ENCODE data around the gene MED10. TPM values are rescaled to one million over a fixed set of nuclear protein-coding genes. Genes with fewer than 3 reads are reported as not detected.

MED10 gene
- total RNA-seq, 2 donors from 2014 or later = 22.1 to 28.6 TPM

DNA sequence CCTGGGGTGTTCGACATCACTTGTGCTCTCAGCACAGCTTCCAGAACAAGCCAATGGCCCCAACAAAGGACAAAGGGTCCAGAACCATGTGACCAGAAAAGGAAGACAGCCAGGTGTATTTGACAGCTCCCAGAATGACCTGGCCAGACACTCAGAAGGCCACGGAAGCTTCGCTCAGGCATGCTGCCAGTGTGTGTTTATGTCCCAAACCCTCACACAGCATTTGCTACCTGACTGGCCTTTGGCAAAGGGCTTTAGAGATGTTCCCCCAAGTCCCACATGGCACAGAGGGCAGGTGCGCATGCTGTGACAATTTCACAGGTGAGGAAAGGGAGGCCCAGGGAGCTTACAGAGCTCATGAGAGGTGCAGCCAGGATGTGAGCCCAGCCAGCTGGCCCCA lies 39.5 kb downstream of the MED10 start:
- 90 to 100% methylated on average over 2 to 4 of the region's 4 CpGs for WGBS, 2 experiments (ENCODE audit: insufficient coverage in 1 of 2, insufficient read length in 1 of 2)
- H3K36me3 Mint-ChIP-seq (ENCODE audit: low read depth) = no peaks in the 10 kb centered on the region
- Histone ChIP-seq H3K27me3 (ENCODE audit: control insufficient read depth, insufficient read depth, low read length, poor library complexity, severe bottlenecking) (no peaks in the 10 kb centered on the region), H3K4me3 (ENCODE audit: low read length) (no peak overlapping the region), H3K36me3 (ENCODE audit: control insufficient read depth, insufficient read depth, low read length) (no peaks in the 10 kb centered on the region), H3K27ac (ENCODE audit: low read depth, low read length) (no peak overlapping the region), H3K9me3 (ENCODE audit: control insufficient read depth, low read length) (no peaks in the 10 kb centered on the region), H3K9ac (ENCODE audit: extremely low read depth, low read length, poor library complexity, severe bottlenecking) (no peak overlapping the region), H3K4me1 (ENCODE audit: control insufficient read depth, insufficient read depth, low read length) (no peaks in the 10 kb centered on the region)
- DNase-seq = no peak
- no peaks in the 10 kb centered on the region for H3K4me1 Mint-ChIP-seq
- TF ChIP-seq, protein P1, sequence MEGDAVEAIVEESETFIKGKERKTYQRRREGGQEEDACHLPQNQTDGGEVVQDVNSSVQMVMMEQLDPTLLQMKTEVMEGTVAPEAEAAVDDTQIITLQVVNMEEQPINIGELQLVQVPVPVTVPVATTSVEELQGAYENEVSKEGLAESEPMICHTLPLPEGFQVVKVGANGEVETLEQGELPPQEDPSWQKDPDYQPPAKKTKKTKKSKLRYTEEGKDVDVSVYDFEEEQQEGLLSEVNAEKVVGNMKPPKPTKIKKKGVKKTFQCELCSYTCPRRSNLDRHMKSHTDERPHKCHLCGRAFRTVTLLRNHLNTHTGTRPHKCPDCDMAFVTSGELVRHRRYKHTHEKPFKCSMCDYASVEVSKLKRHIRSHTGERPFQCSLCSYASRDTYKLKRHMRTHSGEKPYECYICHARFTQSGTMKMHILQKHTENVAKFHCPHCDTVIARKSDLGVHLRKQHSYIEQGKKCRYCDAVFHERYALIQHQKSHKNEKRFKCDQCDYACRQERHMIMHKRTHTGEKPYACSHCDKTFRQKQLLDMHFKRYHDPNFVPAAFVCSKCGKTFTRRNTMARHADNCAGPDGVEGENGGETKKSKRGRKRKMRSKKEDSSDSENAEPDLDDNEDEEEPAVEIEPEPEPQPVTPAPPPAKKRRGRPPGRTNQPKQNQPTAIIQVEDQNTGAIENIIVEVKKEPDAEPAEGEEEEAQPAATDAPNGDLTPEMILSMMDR (conservative IDR thresholded peaks at IDR 0.05) = no peak
- H3K27me3 Mint-ChIP-seq (ENCODE audit: insufficient read depth) = peaks cover 10% of the 10 kb centered on the region
- H3K9me3 Mint-ChIP-seq = no peaks in the 10 kb centered on the region
- H3K4me3 Mint-ChIP-seq = no peak overlapping the region
- H3K27ac Mint-ChIP-seq = no peak overlapping the region

GRCh38 chr5:6338135-6338534 lies 40.2 kb downstream of the MED10 start:
- Histone ChIP-seq H3K4me1 (ENCODE audit: control insufficient read depth, insufficient read depth, low read length) (no peaks in the 10 kb centered on the region), H3K9me3 (ENCODE audit: control insufficient read depth, low read length) (no peaks in the 10 kb centered on the region), H3K36me3 (ENCODE audit: control insufficient read depth, insufficient read depth, low read length) (no peaks in the 10 kb centered on the region), H3K27me3 (ENCODE audit: control insufficient read depth, insufficient read depth, low read length, poor library complexity, severe bottlenecking) (no peaks in the 10 kb centered on the region), H3K9ac (ENCODE audit: extremely low read depth, low read length, poor library complexity, severe bottlenecking) (no peak overlapping the region), H3K27ac (ENCODE audit: low read depth, low read length) (no peak overlapping the region), H3K4me3 (ENCODE audit: low read length) (no peak overlapping the region)
- TF ChIP-seq, protein P1 (conservative IDR thresholded peaks at IDR 0.05) = no peak
- Mint-ChIP-seq H3K36me3 (ENCODE audit: low read depth) (no peaks in the 10 kb centered on the region), H3K4me1 (no peaks in the 10 kb centered on the region), H3K27me3 (ENCODE audit: insufficient read depth) (peaks cover 14% of the 10 kb centered on the region), H3K27ac (no peak overlapping the region), H3K4me3 (no peak overlapping the region), H3K9me3 (no peaks in the 10 kb centered on the region)
- WGBS, 2 experiments (ENCODE audit: insufficient coverage in 1 of 2, insufficient read length in 1 of 2) = 92 to 100% methylated on average over 2 to 3 of the region's 3 CpGs
- no peak for DNase-seq

DNA sequence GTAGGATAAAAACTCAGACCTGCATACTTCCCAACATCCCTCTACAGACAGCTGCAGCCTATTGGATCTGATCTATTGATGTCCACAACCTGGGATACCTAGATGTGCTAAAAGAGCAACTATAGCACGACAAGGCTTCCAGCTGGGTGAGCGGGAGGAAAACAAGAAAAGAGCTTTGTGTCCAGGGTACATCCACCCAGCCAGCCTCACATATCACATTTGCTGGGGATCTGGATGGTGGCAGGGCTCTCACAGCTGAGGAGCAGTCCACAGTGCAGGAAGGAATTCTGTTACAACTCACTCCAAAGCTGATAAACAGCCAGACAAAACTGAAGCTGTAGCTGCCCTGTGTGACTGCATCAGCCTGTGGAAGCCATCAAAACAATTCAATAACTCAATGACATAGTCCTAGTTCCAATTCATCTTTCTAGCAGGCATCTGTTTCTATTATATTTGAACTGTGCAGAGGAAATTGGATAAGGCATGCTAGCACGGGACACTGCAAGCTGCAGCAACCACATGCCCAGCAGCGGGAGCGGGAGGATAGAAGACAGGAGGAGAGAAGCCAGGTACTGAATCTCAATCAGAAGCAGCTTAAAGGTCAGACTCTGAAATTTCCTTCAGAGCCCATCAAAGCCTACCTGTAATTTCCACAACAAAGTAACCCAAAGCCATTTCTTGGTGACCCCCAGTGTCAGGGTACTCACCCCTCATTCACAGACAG lies 45.0 kb downstream of the MED10 start:
- Histone ChIP-seq H3K4me3 (ENCODE audit: low read length) (no peak overlapping the region), H3K27me3 (ENCODE audit: control insufficient read depth, insufficient read depth, low read length, poor library complexity, severe bottlenecking) (no peaks in the 10 kb centered on the region), H3K36me3 (ENCODE audit: control insufficient read depth, insufficient read depth, low read length) (no peaks in the 10 kb centered on the region), H3K9ac (ENCODE audit: extremely low read depth, low read length, poor library complexity, severe bottlenecking) (no peak overlapping the region), H3K9me3 (ENCODE audit: control insufficient read depth, low read length) (no peaks in the 10 kb centered on the region), H3K4me1 (ENCODE audit: control insufficient read depth, insufficient read depth, low read length) (no peaks in the 10 kb centered on the region), H3K27ac (ENCODE audit: low read depth, low read length) (no peak overlapping the region)
- Mint-ChIP-seq H3K27me3 (ENCODE audit: insufficient read depth) (peaks cover 12% of the 10 kb centered on the region), H3K27ac (no peak overlapping the region), H3K36me3 (ENCODE audit: low read depth) (no peaks in the 10 kb centered on the region), H3K4me3 (no peak overlapping the region), H3K9me3 (peaks cover 20% of the 10 kb centered on the region), H3K4me1 (no peaks in the 10 kb centered on the region)
- TF ChIP-seq, protein P1 (conservative IDR thresholded peaks at IDR 0.05) = no peak
- no peak for DNase-seq
- WGBS, 2 experiments (ENCODE audit: insufficient coverage in 1 of 2, insufficient read length in 1 of 2) = 70 to 82% methylated on average over 2 to 5 of the region's 5 CpGs
